Prostate gland (tissue), 2 donors: ENCODE data around the gene FAIM2. TPM values are rescaled to one million over a fixed set of nuclear protein-coding genes. Genes with fewer than 3 reads are reported as not detected.

Experiments used
- DNase-seq: peaks from one replicate; pipeline ENCODE4 v3.0.0-alpha.2; 2019; ENCODE audit warnings: low spot score
- H3K27ac ChIP-seq, 2 donors: fragments of 200-600 bp; sonication (generic); 2 replicates each; pipeline ENCODE4 v1.5.1; 2017 to 2019
- H3K27me3 ChIP-seq: fragments of 200-600 bp; sonication (generic); replicated peaks from 2 replicates; pipeline ENCODE4 v1.5.1; 2019; ENCODE audit not compliant: insufficient read depth
- H3K36me3 ChIP-seq, 2 donors: fragments of 200-600 bp; sonication (generic); 1 replicate in 1 of 2; 2 replicates in 1 of 2; pipeline versions ENCODE4 v1.5.1 to v1.8.1; 2017 to 2019
- H3K4me1 ChIP-seq: fragments of 200-600 bp; sonication (generic); replicated peaks from 2 replicates; pipeline ENCODE4 v1.5.1; 2019
- H3K4me3 ChIP-seq, 2 donors: fragments of 200-600 bp; sonication (generic); 2 replicates each; pipeline ENCODE4 v1.5.1; 2017 to 2019
- H3K9me3 ChIP-seq: fragments of 200-600 bp; sonication (generic); 2 replicates; pipeline ENCODE4 v1.5.1; 2017
- CTCF ChIP-seq, 4 experiments: fragments of 200-600 bp in 2 of 4; fragments of 450-650 bp in 2 of 4; sonication (generic) in 2 of 4; IDR thresholded peaks; 1 replicate in 3 of 4; 2 replicates in 1 of 4; pipeline ENCODE4 v1.5.1; 2016 to 2019; ENCODE audit warnings: antibody characterized with exemption in 4 of 4, mild to moderate bottlenecking in 2 of 4, moderate library complexity in 2 of 4
- POLR2A ChIP-seq: fragments of 450-650 bp; IDR thresholded peaks from one replicate; pipeline ENCODE4 v1.6.1; 2016; ENCODE audit warnings: antibody characterized with exemption, mild to moderate bottlenecking
- POLR2AphosphoS5 ChIP-seq: sonication (generic); formaldehyde crosslinking; IDR thresholded peaks from one replicate; pipeline ENCODE4 v1.6.1; 2017; ENCODE audit warnings: antibody characterized with exemption
- WGBS: methylation state at CpG from one replicate; pipeline ENCODE4 v1.1.5; 2018; 5-methylcytosine and 5-hydroxymethylcytosine counted together
- intact Hi-C: fragments of 100-400 bp; cut with DNase I; formaldehyde crosslinking; loops from one replicate; pipeline ENCODE4 v1.14.2; 2022
- total RNA-seq, 2 donors: library from RNA; depleted of rRNA; stranded (reverse); fragments of >200 nt; gene quantifications; one replicate each; pipeline ENCODE4 v1.1.0, GENCODE V29; 2016

FAIM2 gene
- total RNA-seq, 2 donors from 2014 or later: 2.8 to 12.0 TPM

DNA sequence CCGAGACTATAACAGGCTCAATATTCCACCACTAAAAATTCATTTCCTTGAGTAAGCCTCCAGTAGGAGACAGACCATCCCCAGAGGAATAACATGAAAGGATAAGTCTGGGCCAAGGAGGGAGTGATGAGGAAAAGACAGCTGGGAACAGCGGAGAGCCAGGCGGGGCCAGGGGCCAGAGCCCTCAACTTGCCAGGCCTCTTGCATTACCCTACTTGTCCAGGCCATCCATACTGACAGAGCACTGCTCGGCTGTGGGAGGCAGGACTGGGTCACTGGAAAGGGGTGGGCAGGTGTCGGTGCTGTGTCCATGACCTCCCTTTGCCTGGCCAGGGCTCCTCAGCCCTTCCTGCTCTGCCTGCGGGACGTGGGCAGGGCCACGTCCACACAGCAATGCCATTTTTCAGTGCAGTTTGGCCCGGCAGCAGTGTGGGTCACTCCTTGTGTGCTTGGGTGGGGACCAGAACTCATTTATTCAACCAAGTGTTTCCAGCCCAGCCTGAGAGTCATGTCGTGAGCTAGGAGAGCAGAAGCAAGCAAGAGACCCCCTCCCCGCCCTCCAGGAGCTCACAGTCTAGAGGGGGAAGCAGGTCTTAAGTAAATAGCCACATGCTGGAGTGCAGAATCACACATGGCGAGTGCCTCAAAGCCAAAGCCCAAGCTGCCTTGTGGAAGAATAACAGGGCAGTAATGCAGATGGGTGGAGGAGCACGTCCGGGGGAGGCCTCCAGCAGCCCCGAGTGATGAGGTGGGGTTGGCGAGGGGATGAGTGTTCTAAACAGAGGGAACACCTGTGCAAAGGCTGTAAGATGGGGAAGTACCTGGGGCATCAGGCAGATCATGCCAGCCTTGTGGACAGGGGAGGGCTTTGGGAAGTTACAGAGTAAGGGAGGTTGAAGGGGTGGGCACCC lies 8.9 kb upstream of the FAIM2 start:
- Histone ChIP-seq H3K4me3 (no peak overlapping the region), H3K27me3 (no peaks in the 10 kb centered on the region), H3K4me1 (no peaks in the 10 kb centered on the region), H3K27ac (no peak overlapping the region), H3K36me3 (no peaks in the 10 kb centered on the region), H3K9me3 (no peaks in the 10 kb centered on the region)
- TF ChIP-seq POLR2AphosphoS5 (no peak), CTCF (IDR thresholded peaks at IDR 0.05) (no peak), POLR2A (no peak)
- DNase-seq: no peak
- 97% methylated on average over 15 of the region's 16 CpGs for WGBS
- intact Hi-C loops: no loop called here

DNA sequence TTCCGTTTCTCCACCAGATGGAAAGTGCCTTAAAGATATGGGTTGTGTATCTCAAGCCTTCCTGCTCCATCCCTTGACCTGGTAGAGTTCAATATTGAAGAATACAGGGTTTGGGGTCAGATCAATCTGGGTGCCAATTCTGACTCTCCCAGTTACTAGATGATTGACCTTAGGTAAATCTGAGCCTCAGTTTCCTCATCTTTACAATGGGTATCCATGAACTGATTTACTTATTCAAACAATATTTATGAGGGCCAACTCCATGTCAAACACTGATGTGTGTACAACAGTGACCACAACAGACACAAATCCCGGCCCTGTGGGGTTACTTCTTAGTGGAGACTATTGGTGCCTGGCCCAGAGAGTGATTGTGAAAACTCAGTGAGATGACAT lies 7.5 kb upstream of the FAIM2 start:
- H3K27ac ChIP-seq: no peak overlapping the region
- WGBS: 95% methylated on average over 2 of the region's 2 CpGs
- DNase-seq: no peak
- H3K4me3 ChIP-seq: no peak overlapping the region
- H3K9me3 ChIP-seq: no peaks in the 10 kb centered on the region
- intact Hi-C loops: no loop called here
- no peaks in the 10 kb centered on the region for H3K27me3 ChIP-seq
- TF ChIP-seq CTCF (IDR thresholded peaks at IDR 0.05): no peak
- no peak for TF ChIP-seq POLR2AphosphoS5
- no peak for TF ChIP-seq POLR2A
- H3K4me1 ChIP-seq: no peaks in the 10 kb centered on the region
- no peaks in the 10 kb centered on the region for H3K36me3 ChIP-seq

DNA sequence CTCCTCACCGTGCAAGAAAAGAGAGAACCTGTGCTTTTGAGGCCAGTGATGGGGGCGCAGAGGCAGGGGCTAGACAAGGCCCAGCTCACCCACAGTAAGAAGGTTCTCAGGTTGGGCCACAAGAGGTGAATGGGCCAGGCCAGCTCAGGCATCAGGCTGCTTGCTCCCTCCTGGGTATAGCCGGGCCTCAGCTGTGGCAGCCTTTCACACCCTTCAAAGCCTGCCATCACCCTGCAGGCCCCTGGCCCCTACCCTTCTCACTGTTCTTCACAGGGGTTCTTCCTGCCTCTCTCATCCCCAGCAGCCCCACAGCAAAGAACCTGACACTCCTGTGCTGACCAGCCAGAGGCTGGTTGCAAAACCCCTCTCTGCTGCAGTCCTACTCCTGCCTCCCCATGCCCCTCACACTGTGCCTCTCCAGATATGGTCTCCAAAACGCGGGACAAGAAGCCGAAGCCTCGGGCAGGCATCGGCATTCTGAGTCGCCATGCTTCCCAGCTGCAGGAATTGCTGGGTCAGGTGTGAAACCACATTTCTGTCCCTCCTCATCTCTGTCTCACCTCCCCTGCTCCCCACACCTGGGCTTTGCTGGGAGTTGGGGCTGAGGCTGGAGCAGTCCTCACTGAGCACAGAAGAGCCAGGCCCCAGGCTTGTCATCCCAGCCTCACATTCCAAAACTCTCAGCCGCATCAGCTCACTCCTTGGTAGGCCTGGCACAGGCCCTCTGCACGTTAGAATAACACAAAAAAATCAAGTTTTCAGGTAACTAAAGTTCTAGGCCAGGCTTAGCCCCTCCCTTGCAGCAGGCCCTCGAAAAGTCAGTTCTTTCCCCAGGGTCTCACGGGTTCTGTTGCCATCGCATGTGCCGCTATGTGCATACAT lies 6.9 kb upstream of the FAIM2 start:
- intact Hi-C loops: no loop called here
- WGBS: 97% methylated on average over 15 of the region's 15 CpGs
- Histone ChIP-seq H3K27ac (no peak overlapping the region), H3K4me3 (no peak overlapping the region), H3K27me3 (no peaks in the 10 kb centered on the region), H3K4me1 (no peaks in the 10 kb centered on the region), H3K9me3 (no peaks in the 10 kb centered on the region), H3K36me3 (no peaks in the 10 kb centered on the region)
- no peak for DNase-seq
- TF ChIP-seq CTCF (IDR thresholded peaks at IDR 0.05): no peak
- no peak for TF ChIP-seq POLR2A
- no peak for TF ChIP-seq POLR2AphosphoS5

GRCh38 chr12:49909826-49910225 lies 6.1 kb upstream of the FAIM2 start:
- no peak overlapping the region for H3K4me3 ChIP-seq
- H3K27me3 ChIP-seq: no peaks in the 10 kb centered on the region
- TF ChIP-seq CTCF (IDR thresholded peaks at IDR 0.05): no peak
- no peak for TF ChIP-seq POLR2A
- no peak for TF ChIP-seq POLR2AphosphoS5
- no peaks in the 10 kb centered on the region for H3K9me3 ChIP-seq
- 63% methylated on average over 16 of the region's 16 CpGs for WGBS
- H3K36me3 ChIP-seq: no peaks in the 10 kb centered on the region
- no peak overlapping the region for H3K27ac ChIP-seq
- DNase-seq: no peak
- intact Hi-C loops: no loop called here
- no peaks in the 10 kb centered on the region for H3K4me1 ChIP-seq
